Hepatocyte (in vitro differentiated cells): ENCODE measurements around the gene ANKMY2. TPM values are rescaled to one million over a fixed set of nuclear protein-coding genes. Genes with fewer than 3 reads are reported as not detected.
A peak's percentile ranks its signal among the peaks of the same experiment; 100 is the strongest.

Experiments used
- DNase-seq: peaks from one replicate; pipeline ENCODE4 v3.0.0-alpha.2; 2016; ENCODE audit warnings: low spot score
- H2AFZ ChIP-seq: fragments of 200-600 bp; sonication (generic); 2 replicates; pipeline ENCODE4 v1.6.0; 2016; ENCODE audit warnings: antibody characterized with exemption, mild to moderate bottlenecking
- H3K27ac ChIP-seq: fragments of 200-600 bp; sonication (generic); 2 replicates; pipeline ENCODE4 v1.5.1; 2016; ENCODE audit warnings: mild to moderate bottlenecking
- H3K27me3 ChIP-seq: fragments of 200-600 bp; sonication (generic); 2 replicates; pipeline ENCODE4 v1.6.1; 2016
- H3K36me3 ChIP-seq: fragments of 200-600 bp; sonication (generic); replicated peaks from 2 replicates; pipeline ENCODE4 v1.5.1; 2016; ENCODE audit warnings: low read depth; ENCODE audit not compliant: insufficient read depth
- H3K4me1 ChIP-seq: fragments of 200-600 bp; sonication (generic); 2 replicates; pipeline ENCODE4 v1.5.1; 2016; ENCODE audit warnings: mild to moderate bottlenecking, moderate library complexity; ENCODE audit not compliant: insufficient read depth
- H3K4me2 ChIP-seq: fragments of 200-600 bp; sonication (generic); 2 replicates; pipeline ENCODE4 v1.6.0; 2016
- H3K4me3 ChIP-seq: fragments of 200-600 bp; sonication (generic); 2 replicates; pipeline ENCODE4 v1.5.1; 2016; ENCODE audit warnings: mild to moderate bottlenecking
- H3K79me2 ChIP-seq: fragments of 200-600 bp; sonication (generic); 2 replicates; pipeline ENCODE4 v1.6.0; 2017; ENCODE audit warnings: mild to moderate bottlenecking
- H3K9me2 ChIP-seq: fragments of 200-600 bp; sonication (generic); replicated peaks from 2 replicates; pipeline ENCODE4 v1.6.0; 2017; ENCODE audit warnings: mild to moderate bottlenecking; ENCODE audit not compliant: insufficient read depth
- H3K9me3 ChIP-seq: fragments of 200-600 bp; sonication (generic); 2 replicates; pipeline ENCODE4 v1.5.1; 2016; ENCODE audit warnings: low read depth, mild to moderate bottlenecking
- H4K20me1 ChIP-seq: fragments of 200-600 bp; sonication (generic); 2 replicates; pipeline ENCODE4 v1.6.0; 2016; ENCODE audit warnings: mild to moderate bottlenecking; ENCODE audit not compliant: insufficient read depth, poor library complexity, severe bottlenecking
- CTCF ChIP-seq: fragments of 200-600 bp; sonication (generic); IDR thresholded peaks from 2 replicates; pipeline ENCODE4 v1.5.1; 2016; ENCODE audit warnings: antibody characterized with exemption, mild to moderate bottlenecking; ENCODE audit not compliant: poor library complexity
- EZH2 ChIP-seq: fragments of 200-600 bp; sonication (generic); IDR thresholded peaks from 2 replicates; pipeline ENCODE4 v1.6.1; 2016; ENCODE audit warnings: antibody characterized with exemption, mild to moderate bottlenecking, borderline replicate concordance
- EZH2phosphoT487 ChIP-seq: fragments of 200-600 bp; sonication (generic); IDR thresholded peaks from one replicate; pipeline ENCODE4 v1.6.1; 2018; ENCODE audit warnings: antibody characterized with exemption, mild to moderate bottlenecking, low read depth, moderate library complexity; ENCODE audit not compliant: unreplicated experiment, severe bottlenecking
- WGBS: methylation state at CpG from one replicate; pipeline ENCODE4 v1.1.6; 2016; ENCODE audit warnings: low lambda C conversion rate; ENCODE audit errors: missing lambda C conversion rate; 5-methylcytosine and 5-hydroxymethylcytosine counted together
- polyA plus RNA-seq: library from polyadenylated mRNA; unstranded; fragments of >200 nt; fragmentation: Nextera tagmentation; extraction: Ambion mirVana; gene quantifications from 2 replicates; pipeline ENCODE4 v1.2.1, GENCODE V29; 2016
- total RNA-seq: library from RNA; depleted of rRNA; stranded (reverse); fragments of >200 nt; gene quantifications from 2 replicates; pipeline ENCODE4 v1.2.3, GENCODE V29; 2014

The ANKMY2 gene
- total and polyA plus RNA-seq, 2 experiments from 2014 or later = 30.7 to 42.5 TPM

DNA sequence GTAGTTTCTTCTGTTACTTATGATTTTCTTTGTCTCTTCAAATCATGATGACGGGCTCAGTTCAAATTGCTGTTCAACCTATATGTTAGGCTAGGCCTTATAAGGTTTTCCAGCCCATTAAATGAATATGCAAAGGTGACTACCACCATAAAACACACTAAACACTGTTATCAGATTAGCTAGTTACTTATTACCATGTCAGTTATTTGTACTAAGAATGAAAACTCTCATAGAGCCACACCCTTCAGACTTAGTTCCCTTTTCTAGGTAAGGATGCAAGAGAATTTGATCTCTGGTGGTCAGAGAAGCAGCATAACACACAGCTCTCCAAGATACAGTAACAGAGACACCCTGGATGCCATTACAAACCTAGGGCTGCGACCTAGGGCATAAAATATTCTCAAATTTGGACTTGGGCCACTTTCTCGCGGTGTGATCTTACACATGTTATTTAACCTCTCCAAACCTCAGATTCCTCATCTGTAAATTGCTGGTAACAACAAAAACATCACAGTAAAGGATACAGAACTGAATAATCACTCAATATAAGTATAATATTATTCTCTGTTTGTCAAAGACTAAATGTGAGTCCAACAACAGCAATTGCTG lies 35.6 kb downstream of the ANKMY2 start:
- H3K4me3 ChIP-seq = no peak overlapping the region
- H3K9me2 ChIP-seq = no peaks in the 10 kb centered on the region
- TF ChIP-seq CTCF = no peak
- TF ChIP-seq EZH2phosphoT487 = no peak
- TF ChIP-seq EZH2 = no peak
- H4K20me1 ChIP-seq = no peaks in the 10 kb centered on the region
- H3K9me3 ChIP-seq = no peaks in the 10 kb centered on the region
- no peaks in the 10 kb centered on the region for H3K36me3 ChIP-seq
- no peaks in the 10 kb centered on the region for H3K79me2 ChIP-seq
- peak overlapping the region; percentile 62 for H3K27ac ChIP-seq
- H3K27me3 ChIP-seq = no peaks in the 10 kb centered on the region
- peak overlapping the region; percentile 49 for H3K4me2 ChIP-seq
- H2AFZ ChIP-seq = no peak overlapping the region
- peak; percentile 34 for DNase-seq
- H3K4me1 ChIP-seq = peaks cover 12% of the 10 kb centered on the region
- WGBS = 70% methylated on average over 4 of the region's 4 CpGs

DNA sequence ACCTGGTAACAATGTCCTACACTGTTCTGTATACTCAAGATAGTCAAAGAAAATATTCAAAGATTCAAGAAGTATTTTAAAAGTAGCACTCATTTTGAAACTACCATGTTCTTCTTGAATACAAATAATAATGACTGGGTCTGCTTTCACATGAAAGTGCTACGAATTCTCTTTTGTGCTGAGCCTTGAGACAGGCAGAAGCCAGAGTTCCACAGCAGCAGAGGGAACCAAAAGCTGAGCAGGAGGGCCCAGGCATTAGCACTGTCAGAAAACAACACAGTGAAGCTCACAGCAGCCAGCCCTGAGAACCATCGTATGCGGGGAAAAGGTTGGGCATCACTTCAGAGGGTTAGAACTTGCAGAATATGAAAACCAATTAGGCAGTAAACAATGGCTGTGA lies 38.9 kb downstream of the ANKMY2 start:
- no peak overlapping the region for H2AFZ ChIP-seq
- WGBS = 78% methylated on average over 3 of the region's 3 CpGs
- H3K4me1 ChIP-seq = peaks cover 12% of the 10 kb centered on the region
- no peaks in the 10 kb centered on the region for H3K36me3 ChIP-seq
- no peak overlapping the region for H3K4me2 ChIP-seq
- H3K9me2 ChIP-seq = no peaks in the 10 kb centered on the region
- H4K20me1 ChIP-seq = no peaks in the 10 kb centered on the region
- H3K9me3 ChIP-seq = no peaks in the 10 kb centered on the region
- TF ChIP-seq CTCF (no peak), EZH2phosphoT487 (no peak), EZH2 (no peak)
- H3K4me3 ChIP-seq = no peak overlapping the region
- no peaks in the 10 kb centered on the region for H3K27me3 ChIP-seq
- no peak for DNase-seq
- no peaks in the 10 kb centered on the region for H3K79me2 ChIP-seq
- peak overlapping the region; percentile 18 for H3K27ac ChIP-seq

GRCh38 chr7:16604054-16604453 lies 41.5 kb downstream of the ANKMY2 start:
- Histone ChIP-seq H3K4me3 (no peak overlapping the region), H3K9me3 (no peaks in the 10 kb centered on the region), H3K79me2 (no peaks in the 10 kb centered on the region), H3K36me3 (no peaks in the 10 kb centered on the region), H3K4me2 (no peak overlapping the region), H4K20me1 (no peaks in the 10 kb centered on the region), H3K27ac (no peak overlapping the region), H3K27me3 (no peaks in the 10 kb centered on the region), H3K4me1 (no peaks in the 10 kb centered on the region), H2AFZ (no peak overlapping the region), H3K9me2 (no peaks in the 10 kb centered on the region)
- DNase-seq = no peak
- no peak for TF ChIP-seq EZH2
- TF ChIP-seq EZH2phosphoT487 = no peak
- TF ChIP-seq CTCF = no peak
- WGBS = 96% methylated on average over 3 of the region's 3 CpGs
